HG02798 (cell line): ENCODE data around the gene SMIM32.

Source experiments
- ATAC-seq: cut with Tn5 transposase; IDR thresholded peaks from one replicate; pipeline ENCODE4 v1.9.1; 2021; ENCODE audit warnings: mild to moderate bottlenecking; ENCODE audit not compliant: unreplicated experiment, poor library complexity

The SMIM32 gene

GRCh38 chr5:136209346-136209910, 16.5 kb upstream of the SMIM32 start:
- no peak for ATAC-seq

GRCh38 chr5:136208916-136209315, 16.0 kb upstream of the SMIM32 start:
- ATAC-seq, result no peak

- no peak for ATAC-seq
Measured at GRCh38 chr5:136207631-136208030, 14.7 kb upstream of the SMIM32 start.

GRCh38 chr5:136206361-136206760, 13.4 kb upstream of the SMIM32 start:
- no peak for ATAC-seq

GRCh38 chr5:136205941-136206340, 13.0 kb upstream of the SMIM32 start:
- no peak for ATAC-seq

- no peak for ATAC-seq
Measured at GRCh38 chr5:136205061-136205702, 12.2 kb upstream of the SMIM32 start.

GRCh38 chr5:136203303-136203922, 10.5 kb upstream of the SMIM32 start:
- no peak for ATAC-seq

- no peak for ATAC-seq
Measured at GRCh38 chr5:136202469-136203205, 9.7 kb upstream of the SMIM32 start.

- no peak for ATAC-seq
Measured at GRCh38 chr5:136201870-136202269, 8.9 kb upstream of the SMIM32 start.

GRCh38 chr5:136200761-136201160, 7.8 kb upstream of the SMIM32 start:
- no peak for ATAC-seq

GRCh38 chr5:136200130-136200529, 7.2 kb upstream of the SMIM32 start:
- no peak for ATAC-seq

- no peak for ATAC-seq
Measured at GRCh38 chr5:136199408-136199807, 6.4 kb upstream of the SMIM32 start.

GRCh38 chr5:136198453-136198852, 5.5 kb upstream of the SMIM32 start:
- no peak for ATAC-seq

- ATAC-seq, result no peak
Measured at GRCh38 chr5:136197462-136198142, 4.6 kb upstream of the SMIM32 start.

GRCh38 chr5:136195971-136196820, 3.2 kb upstream of the SMIM32 start:
- no peak for ATAC-seq

- no peak for ATAC-seq
Measured at GRCh38 chr5:136194576-136194975, 1.6 kb upstream of the SMIM32 start.

- no peak for ATAC-seq
Measured at GRCh38 chr5:136193322-136193935, 467 bp upstream of the SMIM32 start.

- ATAC-seq, result no peak
Measured at GRCh38 chr5:136192015-136192525, 892 bp downstream of the SMIM32 start.
